ENCODE results near the gene FBXW8.

- TF ChIP-seq CTCF (conservative IDR thresholded peaks at IDR 0.05 in 1 of 2, IDR thresholded peaks at IDR 0.05 in 1 of 2; ENCODE audit: low read depth in 1 of 2, low read length in 2 of 2) (no peak), EZH2 (IDR thresholded peaks at IDR 0.05; ENCODE audit: low read length, missing control alignments) (no peak)
Observed at GRCh38 chr12:116926283-116927243, 15.8 kb downstream of the FBXW8 start.
